GM12801 (cell line): Measurements from ENCODE around the gene OR10H4.

Experiments
- TF ChIP-seq, protein P1 (sequence below): IDR thresholded peaks from one replicate; pipeline ENCODE4 v1.5.1; 2011; ENCODE audit warnings: control low read depth; ENCODE audit not compliant: insufficient read length; ENCODE audit errors: extremely low read depth

The OR10H4 gene

DNA sequence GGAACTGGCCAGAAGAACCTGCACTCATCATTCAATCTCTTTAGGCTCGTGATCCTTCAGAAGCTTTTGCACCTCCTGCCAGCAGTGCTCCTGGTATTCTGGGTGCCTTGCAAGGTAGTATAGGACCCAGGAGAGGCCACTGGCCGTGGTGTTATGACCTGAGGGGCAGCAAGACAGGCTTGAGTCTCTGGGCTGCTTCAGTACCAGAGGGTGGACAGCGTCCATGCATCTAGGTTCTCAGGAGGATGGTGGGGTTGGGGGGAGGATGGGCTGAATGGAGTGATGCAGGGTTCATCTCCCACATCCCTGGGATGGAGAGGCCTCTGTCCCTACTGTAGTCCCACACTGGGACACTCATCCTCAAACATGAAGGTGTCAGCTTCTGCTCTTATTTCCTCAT lies 41.1 kb downstream of the OR10H4 start:
- TF ChIP-seq, protein P1, sequence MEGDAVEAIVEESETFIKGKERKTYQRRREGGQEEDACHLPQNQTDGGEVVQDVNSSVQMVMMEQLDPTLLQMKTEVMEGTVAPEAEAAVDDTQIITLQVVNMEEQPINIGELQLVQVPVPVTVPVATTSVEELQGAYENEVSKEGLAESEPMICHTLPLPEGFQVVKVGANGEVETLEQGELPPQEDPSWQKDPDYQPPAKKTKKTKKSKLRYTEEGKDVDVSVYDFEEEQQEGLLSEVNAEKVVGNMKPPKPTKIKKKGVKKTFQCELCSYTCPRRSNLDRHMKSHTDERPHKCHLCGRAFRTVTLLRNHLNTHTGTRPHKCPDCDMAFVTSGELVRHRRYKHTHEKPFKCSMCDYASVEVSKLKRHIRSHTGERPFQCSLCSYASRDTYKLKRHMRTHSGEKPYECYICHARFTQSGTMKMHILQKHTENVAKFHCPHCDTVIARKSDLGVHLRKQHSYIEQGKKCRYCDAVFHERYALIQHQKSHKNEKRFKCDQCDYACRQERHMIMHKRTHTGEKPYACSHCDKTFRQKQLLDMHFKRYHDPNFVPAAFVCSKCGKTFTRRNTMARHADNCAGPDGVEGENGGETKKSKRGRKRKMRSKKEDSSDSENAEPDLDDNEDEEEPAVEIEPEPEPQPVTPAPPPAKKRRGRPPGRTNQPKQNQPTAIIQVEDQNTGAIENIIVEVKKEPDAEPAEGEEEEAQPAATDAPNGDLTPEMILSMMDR = no peak

DNA sequence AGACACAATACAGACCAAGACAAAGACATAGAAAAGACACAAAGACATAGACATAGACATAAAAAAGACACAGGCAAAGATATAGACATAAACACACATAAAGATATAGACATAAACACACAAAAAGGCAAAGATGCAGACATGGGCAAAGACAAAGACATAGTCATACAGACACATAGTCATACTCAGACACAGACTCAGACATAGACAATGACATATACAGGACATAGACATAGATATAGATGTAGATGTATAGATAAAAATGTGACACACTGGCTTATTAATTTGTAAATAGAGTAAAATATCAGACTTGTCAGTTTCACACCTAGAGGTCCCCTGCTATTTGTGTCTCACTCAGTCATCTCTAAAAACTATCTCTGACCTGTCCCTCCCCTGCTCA lies 42.8 kb downstream of the OR10H4 start:
- TF ChIP-seq, protein P1 = no peak

DNA sequence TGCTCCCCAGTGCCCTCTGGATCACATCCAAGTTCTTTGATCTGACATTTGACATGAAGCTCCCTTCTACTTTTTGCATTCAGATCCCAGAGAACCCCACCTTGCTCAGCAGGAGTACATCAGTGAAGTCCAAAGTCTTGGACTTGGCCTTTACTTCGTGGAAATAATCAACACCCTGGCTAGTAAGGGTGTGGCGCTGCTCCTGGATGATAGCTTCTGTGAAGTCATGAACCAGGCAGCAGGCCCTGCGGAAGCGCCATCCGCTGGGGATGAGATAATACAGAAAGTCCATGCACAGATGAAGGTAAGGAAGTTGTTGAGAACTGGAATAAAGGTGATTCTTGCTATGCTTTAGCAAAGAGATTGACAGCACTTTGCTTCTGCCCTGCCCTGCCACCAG lies 43.2 kb downstream of the OR10H4 start:
- TF ChIP-seq, protein P1 = no peak

DNA sequence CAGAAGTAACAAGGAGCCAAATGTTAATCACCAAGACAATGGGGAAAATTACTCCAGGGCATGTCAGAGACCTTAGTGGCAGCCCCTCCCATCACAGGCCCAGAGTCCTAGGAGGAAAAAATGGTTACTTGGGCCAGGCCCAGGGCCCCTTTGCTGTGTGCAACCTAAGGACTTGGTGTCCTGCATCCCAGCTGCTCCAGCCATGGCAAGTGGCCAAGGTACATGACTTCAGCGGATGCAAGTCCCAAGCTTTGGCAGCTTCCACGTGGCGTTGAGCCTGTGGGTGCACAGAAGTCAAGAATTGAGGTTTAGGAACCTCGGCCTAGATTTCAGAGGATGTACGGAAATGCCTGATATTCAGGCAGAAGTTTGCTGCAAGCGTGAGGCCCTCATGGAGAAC lies 46.7 kb downstream of the OR10H4 start:
- TF ChIP-seq, protein P1 = no peak

DNA sequence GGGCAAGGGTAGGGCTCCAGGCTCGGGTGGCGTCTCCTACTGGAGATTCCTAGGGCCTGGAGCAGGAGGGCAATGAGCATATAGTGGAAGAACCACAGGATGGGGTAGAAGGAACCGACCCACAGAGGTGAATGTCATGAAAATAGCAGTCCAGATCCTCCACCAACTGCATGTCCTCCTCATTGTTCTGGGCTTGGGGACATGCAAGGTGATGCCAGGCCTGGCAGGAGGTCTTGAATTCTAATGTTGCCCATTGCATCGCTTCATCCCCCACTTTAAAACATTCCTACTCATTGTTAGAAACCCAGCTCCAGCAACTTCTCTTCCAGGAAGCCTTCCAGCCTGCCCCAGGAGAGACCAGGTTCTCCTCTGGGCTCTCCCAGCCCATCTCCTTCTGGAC lies 49.4 kb downstream of the OR10H4 start:
- TF ChIP-seq, protein P1 = no peak
